Measurements from ENCODE around the gene OCEL1. TPM values are rescaled to one million over a fixed set of nuclear protein-coding genes. Genes with fewer than 3 reads are reported as not detected.

The OCEL1 gene
- total and polyA plus RNA-seq, 2 donors (not counting 1 experiment from before 2014, with no cell fraction given): 28.5 to 30.5 TPM

GRCh38 chr19:17209126-17210036 lies 16.6 kb upstream of the OCEL1 start:
- DNase-seq (peak; percentile 61), ATAC-seq (ENCODE audit: low read depth) (peak; percentile 41)
- Mint-ChIP-seq H3K4me1 (peaks cover 15% of the 10 kb centered on the region), H3K27ac (peak overlapping the region; percentile 61), H3K9me3 (ENCODE audit: insufficient read depth) (no peaks in the 10 kb centered on the region), H3K27me3 (no peaks in the 10 kb centered on the region), H3K4me3 (no peak overlapping the region)
- Histone ChIP-seq H3K36me3 (replicated peaks in 1 of 2; ENCODE audit: control extremely low read depth in 1 of 2, control insufficient read depth in 1 of 2, extremely low read depth in 1 of 2, insufficient read depth in 2 of 2, low read length in 1 of 2) (peaks cover 0 to 68% of the 10 kb centered on the region in 2 experiments), H2AFZ (ENCODE audit: insufficient read depth, low read depth, low read length, poor library complexity, severe bottlenecking) (no peak overlapping the region), H3K9ac (ENCODE audit: low read length) (no peak overlapping the region), H3K9me3 (ENCODE audit: control extremely low read depth in 1 of 3, control insufficient read depth in 2 of 3, insufficient read depth in 1 of 3, low read length in 2 of 3) (peaks cover 0 to 6% (median 0%) of the 10 kb centered on the region in 3 donors), H3K79me2 (ENCODE audit: control insufficient read depth, insufficient read depth, low read length) (no peaks in the 10 kb centered on the region), H3K4me2 (replicated peaks; ENCODE audit: low read depth, low read length, poor library complexity, severe bottlenecking) (no peak overlapping the region), H4K20me1 (ENCODE audit: control insufficient read depth, insufficient read depth, low read length, poor library complexity, severe bottlenecking) (no peaks in the 10 kb centered on the region), H3K4me3 (ENCODE audit: control extremely low read depth in 1 of 5, extremely low read depth in 1 of 5, insufficient read depth in 1 of 5, low read depth in 2 of 5, low read length in 4 of 5) (no peak overlapping the region), H3K27ac (ENCODE audit: low read length in 2 of 2) (no peak overlapping the region), H3K27me3 (replicated peaks in 1 of 4; ENCODE audit: control extremely low read depth in 1 of 4, control insufficient read depth in 3 of 4, insufficient read depth in 4 of 4, low read length in 3 of 4) (no peaks in the 10 kb centered on the region), H3K4me1 (ENCODE audit: control insufficient read depth in 2 of 2, insufficient read depth in 2 of 2, low read length in 2 of 2) (peaks cover 0 to 16% of the 10 kb centered on the region in 2 donors)
- TF ChIP-seq, protein P1, sequence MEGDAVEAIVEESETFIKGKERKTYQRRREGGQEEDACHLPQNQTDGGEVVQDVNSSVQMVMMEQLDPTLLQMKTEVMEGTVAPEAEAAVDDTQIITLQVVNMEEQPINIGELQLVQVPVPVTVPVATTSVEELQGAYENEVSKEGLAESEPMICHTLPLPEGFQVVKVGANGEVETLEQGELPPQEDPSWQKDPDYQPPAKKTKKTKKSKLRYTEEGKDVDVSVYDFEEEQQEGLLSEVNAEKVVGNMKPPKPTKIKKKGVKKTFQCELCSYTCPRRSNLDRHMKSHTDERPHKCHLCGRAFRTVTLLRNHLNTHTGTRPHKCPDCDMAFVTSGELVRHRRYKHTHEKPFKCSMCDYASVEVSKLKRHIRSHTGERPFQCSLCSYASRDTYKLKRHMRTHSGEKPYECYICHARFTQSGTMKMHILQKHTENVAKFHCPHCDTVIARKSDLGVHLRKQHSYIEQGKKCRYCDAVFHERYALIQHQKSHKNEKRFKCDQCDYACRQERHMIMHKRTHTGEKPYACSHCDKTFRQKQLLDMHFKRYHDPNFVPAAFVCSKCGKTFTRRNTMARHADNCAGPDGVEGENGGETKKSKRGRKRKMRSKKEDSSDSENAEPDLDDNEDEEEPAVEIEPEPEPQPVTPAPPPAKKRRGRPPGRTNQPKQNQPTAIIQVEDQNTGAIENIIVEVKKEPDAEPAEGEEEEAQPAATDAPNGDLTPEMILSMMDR (IDR thresholded peaks at IDR 0.05): no peak
- no peak for TF ChIP-seq EZH2 (IDR thresholded peaks at IDR 0.05; ENCODE audit: borderline replicate concordance, insufficient read depth, low read depth, low read length, poor library complexity, severe bottlenecking)
- WGBS (ENCODE audit: insufficient coverage): 86% methylated on average over 18 of the region's 28 CpGs
- CTCF ChIA-PET: interaction anchor here (0.6 to 1.6 kb wide), 2 partner anchors 25 to 87 kb away, joined by 3 to 4 read pairs; no protein-coding TSS in a partner anchor
- POLR2A ChIA-PET: no interaction called here
- intact Hi-C loops (cut with micrococcal nuclease): no loop called here

DNA sequence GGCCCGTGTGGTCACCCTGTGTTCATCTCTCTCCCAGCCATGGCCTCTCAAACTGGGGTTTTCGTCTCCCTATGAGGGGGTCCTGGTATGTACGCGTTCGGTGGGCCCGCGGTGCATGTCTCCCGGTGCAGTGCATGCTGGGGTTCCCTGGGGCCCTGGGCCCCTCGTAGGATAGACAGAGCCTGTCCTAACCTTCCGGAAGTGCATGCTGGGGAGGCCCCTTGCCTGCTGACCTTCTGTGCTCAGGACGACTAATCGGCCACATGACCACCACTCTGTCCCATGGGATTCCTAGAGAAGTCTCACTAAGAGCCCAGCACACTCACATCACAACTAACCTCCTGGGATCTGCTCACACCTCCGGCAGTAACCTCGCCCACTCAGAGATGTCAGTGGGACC lies 15.7 kb upstream of the OCEL1 start:
- H3K9me3 Mint-ChIP-seq (ENCODE audit: insufficient read depth): no peaks in the 10 kb centered on the region
- no peak overlapping the region for H3K9ac ChIP-seq (ENCODE audit: low read length)
- ChIA-PET POLR2A (no interaction called here), CTCF (interaction anchor here (1.6 kb wide), 1 partner anchor 24 kb away, joined by 4 read pairs; no protein-coding TSS in a partner anchor)
- no peak overlapping the region for H3K4me2 ChIP-seq (replicated peaks; ENCODE audit: low read depth, low read length, poor library complexity, severe bottlenecking)
- H4K20me1 ChIP-seq (ENCODE audit: control insufficient read depth, insufficient read depth, low read length, poor library complexity, severe bottlenecking): no peaks in the 10 kb centered on the region
- peaks cover 5 to 22% of the 10 kb centered on the region in 2 donors for H3K4me1 ChIP-seq (ENCODE audit: control insufficient read depth in 2 of 2, insufficient read depth in 2 of 2, low read length in 2 of 2)
- peaks cover 20% of the 10 kb centered on the region for H3K4me1 Mint-ChIP-seq
- no peaks in the 10 kb centered on the region for H3K27me3 ChIP-seq (replicated peaks in 1 of 4; ENCODE audit: control extremely low read depth in 1 of 4, control insufficient read depth in 3 of 4, insufficient read depth in 4 of 4, low read length in 3 of 4)
- peak overlapping the region; percentile 32 for H3K27ac Mint-ChIP-seq
- ATAC-seq (ENCODE audit: low read depth) (no peak), DNase-seq (no peak)
- no peak overlapping the region for H3K27ac ChIP-seq (ENCODE audit: low read length in 2 of 2)
- WGBS (ENCODE audit: insufficient coverage): 88% methylated on average over 12 of the region's 14 CpGs
- H3K4me3 ChIP-seq (ENCODE audit: control extremely low read depth in 1 of 5, extremely low read depth in 1 of 5, insufficient read depth in 1 of 5, low read depth in 2 of 5, low read length in 4 of 5): no peak overlapping the region
- H3K36me3 ChIP-seq (replicated peaks in 1 of 2; ENCODE audit: control extremely low read depth in 1 of 2, control insufficient read depth in 1 of 2, extremely low read depth in 1 of 2, insufficient read depth in 2 of 2, low read length in 1 of 2): peaks cover 0 to 64% of the 10 kb centered on the region in 2 experiments
- no peak overlapping the region for H3K4me3 Mint-ChIP-seq
- TF ChIP-seq, protein P1 (IDR thresholded peaks at IDR 0.05): no peak
- no peak for TF ChIP-seq EZH2 (IDR thresholded peaks at IDR 0.05; ENCODE audit: borderline replicate concordance, insufficient read depth, low read depth, low read length, poor library complexity, severe bottlenecking)
- intact Hi-C loops (cut with micrococcal nuclease): no loop called here
- peaks cover 0 to 6% (median 0%) of the 10 kb centered on the region in 3 donors for H3K9me3 ChIP-seq (ENCODE audit: control extremely low read depth in 1 of 3, control insufficient read depth in 2 of 3, insufficient read depth in 1 of 3, low read length in 2 of 3)
- no peak overlapping the region for H2AFZ ChIP-seq (ENCODE audit: insufficient read depth, low read depth, low read length, poor library complexity, severe bottlenecking)
- no peaks in the 10 kb centered on the region for H3K27me3 Mint-ChIP-seq
- H3K79me2 ChIP-seq (ENCODE audit: control insufficient read depth, insufficient read depth, low read length): no peaks in the 10 kb centered on the region

Data from B cell (primary cell).